Lower leg skin (tissue), 4 donors: ENCODE measurements around the gene SLC44A4. TPM values are rescaled to one million over a fixed set of nuclear protein-coding genes. Genes with fewer than 3 reads are reported as not detected.
"Not testable (repeated sequence)": the region's sequence is repeated elsewhere in the genome, so short reads cannot be mapped to it uniquely, and the experiment has no call there.

Experiments
- DNase-seq, 2 donors: peaks; one replicate each; pipeline ENCODE4 v3.0.0-alpha.2; 2019; ENCODE audit warnings: low spot score in 2 of 2
- H3K4me3 ChIP-seq: fragments of 200-600 bp; sonication (generic); 2 replicates; pipeline ENCODE4 v1.5.1; 2017; ENCODE audit warnings: mild to moderate bottlenecking, low read depth; ENCODE audit not compliant: poor library complexity, severe bottlenecking
- POLR2A ChIP-seq, 2 donors: fragments of 450-650 bp; IDR thresholded peaks; one replicate each; pipeline ENCODE4 v1.6.1; 2016 to 2017; ENCODE audit warnings: antibody characterized with exemption in 2 of 2, mild to moderate bottlenecking in 1 of 2, moderate library complexity in 1 of 2
- WGBS, 2 donors: methylation state at CpG; one replicate each; pipeline ENCODE4 v1.1.5; 2018; 5-methylcytosine and 5-hydroxymethylcytosine counted together
- intact Hi-C: fragments of 100-400 bp; cut with DNase I; formaldehyde crosslinking; loops from one replicate; pipeline ENCODE4 v1.15.0; 2023; ENCODE audit warnings: low total_unique reads
- total RNA-seq, 4 donors: library from RNA; depleted of rRNA; stranded (reverse); fragments of >200 nt; gene quantifications; one replicate each; pipeline ENCODE4 v1.1.0, GENCODE V29; 2016
- TF ChIP-seq, protein P1 (sequence below), 3 donors: fragments of 450-650 bp; IDR thresholded peaks; one replicate each; pipeline ENCODE4 v1.5.1; 2016; ENCODE audit warnings: antibody characterized with exemption in 3 of 3, mild to moderate bottlenecking in 3 of 3, moderate library complexity in 2 of 3

SLC44A4 gene
- total RNA-seq, 4 donors from 2014 or later, result 1.6 to 5.2 (median 3.2) TPM

DNA sequence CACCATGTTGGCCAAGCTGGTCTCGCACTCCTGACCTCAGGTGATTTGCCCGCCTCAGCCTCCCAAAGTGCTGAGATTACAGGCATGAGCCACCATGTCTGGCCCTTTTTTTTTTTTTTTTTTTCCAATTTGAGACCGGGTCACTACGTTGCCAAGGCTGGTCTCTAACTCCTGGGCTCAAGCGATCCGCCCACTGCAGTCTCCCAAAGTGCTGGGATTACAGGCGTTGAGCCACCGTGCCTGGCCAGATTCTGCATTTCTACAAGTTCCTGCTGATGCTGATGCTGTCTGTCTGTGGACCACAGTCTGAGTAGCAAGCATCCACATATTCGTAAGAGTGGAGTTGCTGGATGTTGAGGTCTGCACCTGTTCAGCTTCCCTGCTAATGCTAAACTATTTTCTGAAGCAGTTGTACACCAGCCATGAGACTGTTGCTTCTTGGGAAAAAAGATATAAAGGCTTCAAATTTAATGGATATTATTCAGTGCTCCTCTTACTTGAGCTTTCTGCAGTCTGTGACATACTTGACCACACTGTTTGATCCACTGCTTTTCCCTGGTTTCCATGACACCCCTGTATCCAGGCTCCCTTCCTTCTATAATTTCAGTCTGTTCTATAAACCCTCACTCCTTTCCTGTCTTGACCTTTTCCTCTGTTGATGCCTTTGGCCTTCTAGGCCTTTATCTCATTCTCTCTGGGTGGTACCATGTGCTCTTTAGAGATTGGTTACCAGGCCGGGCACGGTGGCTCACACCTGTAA lies 33.2 kb upstream of the SLC44A4 start:
- no peak for DNase-seq
- intact Hi-C loops, result no loop called here
- H3K4me3 ChIP-seq, result no peak overlapping the region
- TF ChIP-seq, protein P1, sequence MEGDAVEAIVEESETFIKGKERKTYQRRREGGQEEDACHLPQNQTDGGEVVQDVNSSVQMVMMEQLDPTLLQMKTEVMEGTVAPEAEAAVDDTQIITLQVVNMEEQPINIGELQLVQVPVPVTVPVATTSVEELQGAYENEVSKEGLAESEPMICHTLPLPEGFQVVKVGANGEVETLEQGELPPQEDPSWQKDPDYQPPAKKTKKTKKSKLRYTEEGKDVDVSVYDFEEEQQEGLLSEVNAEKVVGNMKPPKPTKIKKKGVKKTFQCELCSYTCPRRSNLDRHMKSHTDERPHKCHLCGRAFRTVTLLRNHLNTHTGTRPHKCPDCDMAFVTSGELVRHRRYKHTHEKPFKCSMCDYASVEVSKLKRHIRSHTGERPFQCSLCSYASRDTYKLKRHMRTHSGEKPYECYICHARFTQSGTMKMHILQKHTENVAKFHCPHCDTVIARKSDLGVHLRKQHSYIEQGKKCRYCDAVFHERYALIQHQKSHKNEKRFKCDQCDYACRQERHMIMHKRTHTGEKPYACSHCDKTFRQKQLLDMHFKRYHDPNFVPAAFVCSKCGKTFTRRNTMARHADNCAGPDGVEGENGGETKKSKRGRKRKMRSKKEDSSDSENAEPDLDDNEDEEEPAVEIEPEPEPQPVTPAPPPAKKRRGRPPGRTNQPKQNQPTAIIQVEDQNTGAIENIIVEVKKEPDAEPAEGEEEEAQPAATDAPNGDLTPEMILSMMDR (IDR thresholded peaks at IDR 0.05), result no peak
- TF ChIP-seq POLR2A (IDR thresholded peaks at IDR 0.05), result no peak
- 76 to 77% methylated on average over 11 of the region's 11 CpGs for WGBS, 2 donors

DNA sequence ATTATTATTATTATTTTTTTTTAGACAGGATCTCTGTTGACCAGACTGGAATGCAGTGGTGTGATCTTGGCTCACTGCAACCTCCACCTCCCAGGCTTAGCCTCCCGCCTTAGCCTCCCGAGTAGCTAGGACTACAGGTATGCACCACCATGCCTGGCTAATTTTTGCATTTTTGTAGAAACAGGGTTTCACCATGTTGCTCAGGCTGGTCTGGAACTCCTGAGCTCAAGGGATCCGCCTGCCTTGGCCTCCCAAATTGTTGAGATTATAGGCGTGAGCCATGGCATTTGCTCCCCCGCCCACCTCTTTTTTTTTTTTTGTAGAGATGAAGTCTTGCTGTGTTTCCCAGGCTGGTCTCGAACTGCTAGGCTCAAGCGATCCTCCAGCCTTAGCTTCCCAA lies 30.5 kb upstream of the SLC44A4 start:
- DNase-seq, intact Hi-C loops, H3K4me3 ChIP-seq: not testable (repeated sequence)
- 79 to 83% methylated on average over 7 of the region's 7 CpGs for WGBS, 2 donors

DNA sequence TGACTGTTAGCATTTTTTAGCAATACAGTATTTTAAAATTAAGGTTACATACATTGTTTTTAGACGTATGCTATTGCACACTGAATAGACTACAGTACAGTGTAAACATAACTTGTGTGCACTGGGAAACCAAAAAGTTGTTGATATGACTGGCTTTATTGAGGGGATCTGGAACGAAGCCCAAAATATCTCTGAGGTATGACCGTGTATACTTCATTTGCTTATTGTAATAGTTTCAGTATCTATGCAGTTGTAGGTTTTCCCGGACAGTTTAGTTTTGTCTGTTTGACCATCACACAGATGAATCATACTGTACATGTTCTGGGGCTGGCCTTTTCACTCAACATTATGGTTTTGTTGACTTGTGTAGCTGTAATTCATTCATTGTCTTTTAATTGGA lies 30.0 kb upstream of the SLC44A4 start:
- intact Hi-C loops, result no loop called here
- no peak for TF ChIP-seq POLR2A (IDR thresholded peaks at IDR 0.05)
- TF ChIP-seq, protein P1 (IDR thresholded peaks at IDR 0.05), result no peak
- WGBS, 2 donors, result 61 to 64% methylated on average over 4 of the region's 4 CpGs
- no peak overlapping the region for H3K4me3 ChIP-seq
- DNase-seq, result no peak

DNA sequence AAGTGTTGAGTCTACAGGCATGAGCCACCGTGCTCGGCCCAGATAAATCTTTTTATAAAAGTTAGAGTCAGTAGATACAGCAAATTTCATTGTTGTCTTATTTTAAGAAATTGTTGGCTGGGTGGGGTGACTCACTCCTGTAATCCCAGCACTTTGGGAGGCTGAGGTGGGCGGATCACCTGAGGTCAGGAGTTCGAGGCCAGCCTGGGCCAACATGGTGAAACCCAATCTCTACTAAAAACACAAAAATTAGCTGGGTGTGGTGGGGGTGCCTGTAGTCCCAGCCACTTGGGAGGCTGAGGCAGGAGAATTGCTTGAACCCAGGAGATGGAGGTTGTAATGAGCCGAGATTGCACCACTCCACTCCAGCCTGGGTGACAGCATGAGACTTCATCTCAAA lies 29.5 kb upstream of the SLC44A4 start:
- not testable (repeated sequence) for DNase-seq

DNA sequence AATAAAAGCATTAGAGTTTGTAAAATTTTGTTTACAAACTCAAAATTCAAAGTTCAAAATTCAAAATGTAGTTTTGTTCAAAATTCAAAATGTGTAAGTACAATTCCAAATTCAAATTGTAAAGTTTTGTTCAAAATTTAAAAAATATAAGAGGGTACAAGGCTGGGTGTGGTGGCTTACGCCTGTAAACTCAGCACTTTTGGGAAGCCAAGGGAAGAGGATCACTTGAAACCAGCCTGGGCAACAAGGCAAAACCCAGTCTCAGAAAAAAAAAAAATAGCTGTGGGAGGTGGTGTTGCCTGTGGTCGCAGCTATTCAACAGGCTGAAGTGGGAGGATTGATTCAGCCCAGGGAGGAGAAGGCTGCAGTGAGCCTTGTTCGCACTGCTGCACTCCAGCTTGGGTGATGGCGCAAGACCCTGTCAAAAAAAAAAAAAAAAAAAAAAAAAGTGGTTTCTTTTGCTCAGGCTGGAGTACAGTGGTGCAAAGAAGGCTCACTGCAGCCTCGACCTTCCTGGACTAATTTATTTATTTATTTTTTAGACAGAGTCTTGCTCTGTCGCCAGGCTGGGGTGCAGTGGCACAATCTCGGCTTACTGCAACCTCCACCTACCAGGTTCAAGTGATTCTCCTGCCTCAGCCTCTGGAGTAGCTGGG lies 28.5 kb upstream of the SLC44A4 start:
- intact Hi-C loops, result no loop called here
- DNase-seq, result no peak

More for the DNA sequence above, 29.5 kb upstream of the SLC44A4 start:
- WGBS, 2 donors, result 82 to 91% methylated on average over 5 of the region's 5 CpGs
- H3K4me3 ChIP-seq, intact Hi-C loops: not testable (repeated sequence)

DNA sequence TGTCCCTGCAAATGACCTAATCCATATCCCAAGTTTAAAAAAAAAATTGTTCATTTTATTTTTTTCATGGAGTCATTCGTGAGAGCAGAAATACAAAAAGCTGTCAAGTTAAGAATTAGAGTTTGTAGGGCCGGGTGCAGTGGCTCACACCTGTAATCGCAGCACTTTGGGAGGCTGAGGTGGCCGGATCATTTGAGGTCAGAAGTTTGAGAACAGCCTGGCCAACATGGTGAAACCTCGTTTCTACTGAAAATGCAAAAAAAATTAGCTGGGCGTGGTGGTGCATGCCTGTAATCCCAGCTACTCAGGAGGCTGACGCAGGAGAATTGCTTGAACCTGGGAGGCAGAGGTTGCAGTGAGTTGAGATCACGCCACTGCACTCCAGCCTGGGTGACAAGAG lies 27.9 kb upstream of the SLC44A4 start:
- 78 to 85% methylated on average over 8 of the region's 8 CpGs for WGBS, 2 donors
- H3K4me3 ChIP-seq, intact Hi-C loops, DNase-seq: not testable (repeated sequence)

More for the DNA sequence above, 28.5 kb upstream of the SLC44A4 start:
- H3K4me3 ChIP-seq, result no peak overlapping the region
- TF ChIP-seq, protein P1 (IDR thresholded peaks at IDR 0.05), result no peak
- no peak for TF ChIP-seq POLR2A (IDR thresholded peaks at IDR 0.05)
- 54 to 57% methylated on average over 7 of the region's 7 CpGs for WGBS, 2 donors

DNA sequence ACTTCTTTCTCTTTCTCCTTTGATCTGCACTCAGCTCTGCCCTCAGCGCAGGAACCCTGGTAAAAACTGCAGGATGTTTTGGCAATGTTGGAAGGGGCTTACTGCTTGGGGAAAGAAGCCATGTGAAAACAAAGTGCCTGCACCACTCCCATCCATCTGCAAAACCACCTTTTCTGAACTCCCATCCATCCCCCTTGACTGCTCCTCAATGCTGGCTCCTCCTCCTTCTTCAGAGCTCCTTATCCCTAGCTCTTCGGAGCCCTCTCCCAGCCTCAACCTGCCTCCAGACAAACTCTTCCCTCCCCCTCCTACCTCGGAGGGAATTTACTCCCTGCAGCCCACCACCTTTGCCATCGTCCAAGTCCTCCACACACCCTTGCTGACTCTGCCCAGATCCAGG lies 27.3 kb upstream of the SLC44A4 start:
- no peak overlapping the region for H3K4me3 ChIP-seq
- intact Hi-C loops, result no loop called here
- TF ChIP-seq, protein P1 (IDR thresholded peaks at IDR 0.05), result no peak
- no peak for TF ChIP-seq POLR2A (IDR thresholded peaks at IDR 0.05)
- WGBS, 2 donors, result 33 to 41% methylated on average over 4 of the region's 4 CpGs
- DNase-seq, result no peak
